8988T (cell line): Measurements from ENCODE around the gene NTS.

ENCODE experiments used
- DNase-seq: peaks from one replicate; pipeline ENCODE4 v3.0.0; 2011

Gene NTS

GRCh38 chr12:85874031-85874461 lies at the start of gene NTS:
TSS of gene NTS (plus strand) at chr12:85874295. CDS start at chr12:85874404, 109 bp downstream.
- DNase-seq: no peak

DNA sequence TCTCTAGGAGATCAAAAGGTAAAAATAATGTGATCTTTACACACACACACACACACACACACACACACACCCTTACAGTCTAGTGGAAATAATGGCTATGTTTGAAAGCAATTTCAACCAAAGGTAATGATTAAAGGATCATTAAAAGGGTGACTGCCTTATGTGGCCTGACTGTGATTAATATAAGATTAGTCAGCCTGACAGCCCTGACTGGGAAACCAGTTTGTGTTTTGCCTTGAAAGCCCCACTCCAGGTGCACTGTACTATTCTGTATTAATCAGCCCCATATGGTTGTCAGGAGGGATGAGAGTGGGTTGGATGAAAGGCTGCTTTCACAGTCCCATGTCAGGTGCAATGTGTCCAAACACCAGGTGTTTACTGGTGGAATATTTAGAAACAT lies 48.3 kb upstream of the NTS start:
- DNase-seq: no peak

GRCh38 chr12:85828576-85828975 lies 45.5 kb upstream of the NTS start:
- DNase-seq: no peak

GRCh38 chr12:85829391-85829790 lies 44.7 kb upstream of the NTS start:
- DNase-seq: no peak

GRCh38 chr12:85831327-85831990 lies 42.6 kb upstream of the NTS start:
- DNase-seq: no peak

DNA sequence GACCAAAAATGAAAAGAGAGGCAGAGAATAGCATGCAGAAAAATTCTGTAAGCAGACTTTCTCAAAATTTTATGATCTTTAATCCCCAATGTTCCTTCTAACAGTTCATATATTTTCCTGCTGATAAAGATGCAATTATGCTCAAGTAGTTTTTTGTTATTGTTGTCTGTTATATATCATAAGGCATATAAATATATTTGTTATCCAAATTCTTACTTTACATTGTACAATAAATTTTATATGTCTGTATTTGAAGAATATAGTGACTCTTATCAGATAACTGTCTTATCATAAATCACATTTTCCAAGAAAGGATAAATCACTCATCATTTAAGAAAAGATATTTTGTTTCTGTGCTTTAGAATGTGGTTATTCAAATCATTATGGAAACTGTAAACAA lies 40.5 kb upstream of the NTS start:
- DNase-seq: no peak

DNA sequence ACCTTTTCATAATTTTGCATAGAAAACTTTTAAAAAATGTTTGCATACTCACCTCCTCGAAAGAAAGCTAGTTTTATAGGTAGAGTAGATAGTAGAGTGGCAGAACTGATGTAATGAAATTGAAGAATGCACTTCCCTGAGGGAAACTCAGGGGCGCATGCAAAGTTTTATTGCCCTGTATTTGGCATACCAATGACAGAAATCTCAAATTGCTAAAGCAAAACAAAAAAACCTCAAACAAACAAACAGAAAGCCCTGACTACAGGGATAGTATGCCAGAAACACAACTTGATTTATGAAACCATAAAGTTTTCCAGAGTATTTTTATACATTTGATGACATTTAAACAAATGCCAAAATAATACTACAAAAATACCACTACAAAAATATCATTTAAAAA lies 39.7 kb upstream of the NTS start:
- DNase-seq: no peak

DNA sequence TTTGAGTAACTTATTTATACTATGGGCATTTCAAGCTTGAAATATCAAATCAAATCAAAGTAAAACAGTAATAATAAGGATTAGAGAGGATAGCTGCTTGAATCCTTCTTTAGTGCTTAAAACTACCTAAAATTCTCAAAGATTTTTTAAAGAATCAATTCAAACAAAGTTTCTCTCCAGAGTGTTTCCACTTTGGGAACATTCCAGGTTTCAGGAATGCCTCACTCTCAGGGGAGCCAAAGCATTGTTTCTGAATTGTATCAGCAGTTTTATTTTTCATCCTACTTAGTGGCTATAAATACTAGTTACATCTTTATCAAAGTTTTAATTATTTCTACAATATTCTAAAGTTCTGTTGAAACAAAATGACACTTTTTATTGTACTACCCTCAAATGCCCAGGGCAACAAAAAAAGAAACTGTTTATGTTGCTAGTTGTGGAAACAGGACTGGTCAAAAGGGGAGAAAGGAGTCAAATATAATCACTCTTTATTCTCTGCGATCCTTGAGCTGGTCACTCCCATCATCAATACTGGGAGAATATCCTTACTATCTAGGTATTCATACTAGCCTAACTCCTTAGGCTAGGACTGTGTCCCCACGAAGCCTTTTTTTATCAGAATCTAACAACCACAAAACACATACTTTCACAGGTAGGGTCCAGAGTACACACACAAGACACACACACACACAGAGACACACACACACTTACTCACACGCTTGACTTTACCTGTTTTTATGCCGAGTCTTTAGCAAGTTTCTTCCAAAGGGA lies 38.5 kb upstream of the NTS start:
- DNase-seq: no peak

DNA sequence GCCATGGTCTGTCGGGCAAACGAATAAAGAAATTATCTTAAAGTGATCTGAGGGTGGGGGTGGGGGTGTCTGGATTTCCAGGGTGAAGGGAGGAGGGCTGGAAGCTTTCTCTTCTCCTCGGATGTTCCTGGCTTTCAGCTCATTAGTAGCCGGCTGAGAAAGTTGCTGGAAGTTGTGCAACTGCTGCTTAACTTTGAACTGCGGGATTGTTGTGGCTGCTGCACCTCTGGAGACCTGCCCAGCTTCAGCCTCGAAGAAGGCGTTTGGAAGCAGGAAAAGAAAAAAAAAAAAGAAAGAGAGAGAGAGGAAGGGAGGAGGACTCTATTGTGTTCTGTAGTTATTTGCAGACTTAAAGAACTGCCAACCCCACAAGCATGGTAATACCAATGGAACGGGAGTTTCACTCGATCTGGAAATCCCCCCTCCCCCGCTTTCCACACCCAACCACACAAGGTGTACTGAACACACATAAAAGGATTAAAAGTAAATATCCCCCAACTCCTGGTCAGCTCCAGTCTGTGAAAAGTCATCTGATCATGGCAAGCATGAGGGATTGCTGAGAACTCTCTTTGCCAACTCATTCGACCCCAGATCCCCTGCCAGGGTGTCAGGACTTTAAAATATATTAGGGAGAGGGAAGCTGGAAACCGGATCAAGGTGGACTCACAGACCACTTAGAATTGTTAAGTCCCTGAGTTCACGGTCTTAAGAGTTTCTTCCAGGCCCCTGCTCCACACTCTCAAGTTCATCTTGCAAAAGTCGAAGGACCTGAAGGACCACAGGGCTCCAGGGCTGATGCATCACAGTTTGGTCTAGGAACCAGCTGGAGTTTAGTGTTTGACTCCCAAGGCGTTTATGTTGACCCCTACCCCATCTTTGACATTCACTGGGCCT lies 37.7 kb upstream of the NTS start, which contains the start of gene RASSF9:
Gene RASSF9 (minus strand): TSS at position 213 of the 894 bp plus-strand sequence. CDS start 208 bp downstream, at position 5.
- DNase-seq: no peak

DNA sequence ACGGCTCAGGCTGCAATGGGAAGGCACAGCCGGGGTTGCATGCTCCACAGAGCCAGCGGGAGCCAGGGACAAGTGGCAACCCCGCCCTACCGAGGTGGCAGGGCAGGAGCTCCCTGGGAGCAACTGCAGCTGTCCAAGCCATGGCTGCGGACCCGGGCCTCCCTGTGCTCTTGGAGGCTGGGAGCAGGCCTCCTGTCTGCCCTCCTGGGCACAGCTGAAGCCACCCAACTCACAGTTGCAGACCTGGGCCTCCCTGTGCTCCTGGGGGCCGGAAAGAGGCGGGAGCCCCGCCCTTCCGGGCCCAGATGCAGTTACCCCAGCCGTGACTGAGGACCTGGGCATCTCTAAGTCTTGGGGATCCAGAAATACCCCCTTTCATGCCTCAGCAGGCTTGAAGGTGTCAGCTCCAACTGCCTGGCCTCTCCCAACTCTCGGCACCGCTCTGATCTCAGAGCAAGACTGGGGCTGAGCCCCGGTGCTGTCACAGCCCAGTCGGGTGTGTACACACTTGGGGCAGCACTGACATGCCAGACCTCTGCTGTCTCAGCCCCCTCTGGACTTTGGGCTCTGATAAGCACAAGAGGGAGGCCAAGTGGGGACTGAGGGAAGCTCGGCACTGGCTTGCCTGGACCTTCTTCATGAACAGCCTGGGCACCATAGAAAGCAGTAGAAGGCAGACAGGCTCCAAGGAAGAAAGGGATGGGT lies 30.3 kb upstream of the NTS start:
- DNase-seq: no peak

DNA sequence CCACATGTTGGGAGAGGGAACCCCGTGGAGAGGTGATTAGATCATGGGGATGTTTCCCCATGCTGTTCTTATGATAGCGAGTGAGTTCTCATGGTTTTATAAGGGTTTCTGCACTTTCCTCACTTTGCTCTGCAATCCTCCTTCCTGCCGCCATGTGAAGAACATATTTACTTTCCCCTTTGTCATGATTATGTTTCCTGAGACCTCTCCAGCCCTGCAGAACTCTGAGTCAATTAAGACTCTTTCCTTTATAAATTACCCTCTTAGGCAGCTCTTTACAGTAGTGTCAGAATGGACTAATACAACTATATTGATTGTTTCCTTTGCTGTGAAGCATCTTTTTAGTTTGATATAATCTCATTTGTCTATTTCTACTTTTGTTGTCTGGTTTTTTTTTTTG lies 24.8 kb upstream of the NTS start:
- no peak for DNase-seq

GRCh38 chr12:85855305-85855704 lies 18.8 kb upstream of the NTS start:
- no peak for DNase-seq

GRCh38 chr12:85856966-85857365 lies 17.1 kb upstream of the NTS start:
- DNase-seq: no peak

DNA sequence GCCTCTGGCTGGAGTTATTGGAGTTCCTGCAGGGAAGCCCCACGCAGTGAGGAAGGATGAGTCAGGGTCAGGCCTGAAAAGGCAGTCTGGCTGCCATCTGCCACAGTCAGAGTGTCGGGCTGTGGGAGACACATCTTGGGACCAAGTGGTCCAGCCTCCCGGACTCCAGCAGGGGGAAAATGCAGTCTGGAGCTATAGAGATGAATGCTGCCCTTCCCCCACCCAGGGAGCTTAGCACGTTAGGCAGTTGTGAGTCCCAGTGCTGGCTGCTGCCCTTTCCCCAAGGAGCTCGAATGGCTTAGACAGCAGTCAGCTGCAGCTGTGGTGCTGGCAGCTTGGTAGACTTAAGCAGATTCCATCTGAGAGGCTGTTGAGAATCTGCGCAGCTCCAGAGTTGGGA lies 8.2 kb upstream of the NTS start:
- no peak for DNase-seq

DNA sequence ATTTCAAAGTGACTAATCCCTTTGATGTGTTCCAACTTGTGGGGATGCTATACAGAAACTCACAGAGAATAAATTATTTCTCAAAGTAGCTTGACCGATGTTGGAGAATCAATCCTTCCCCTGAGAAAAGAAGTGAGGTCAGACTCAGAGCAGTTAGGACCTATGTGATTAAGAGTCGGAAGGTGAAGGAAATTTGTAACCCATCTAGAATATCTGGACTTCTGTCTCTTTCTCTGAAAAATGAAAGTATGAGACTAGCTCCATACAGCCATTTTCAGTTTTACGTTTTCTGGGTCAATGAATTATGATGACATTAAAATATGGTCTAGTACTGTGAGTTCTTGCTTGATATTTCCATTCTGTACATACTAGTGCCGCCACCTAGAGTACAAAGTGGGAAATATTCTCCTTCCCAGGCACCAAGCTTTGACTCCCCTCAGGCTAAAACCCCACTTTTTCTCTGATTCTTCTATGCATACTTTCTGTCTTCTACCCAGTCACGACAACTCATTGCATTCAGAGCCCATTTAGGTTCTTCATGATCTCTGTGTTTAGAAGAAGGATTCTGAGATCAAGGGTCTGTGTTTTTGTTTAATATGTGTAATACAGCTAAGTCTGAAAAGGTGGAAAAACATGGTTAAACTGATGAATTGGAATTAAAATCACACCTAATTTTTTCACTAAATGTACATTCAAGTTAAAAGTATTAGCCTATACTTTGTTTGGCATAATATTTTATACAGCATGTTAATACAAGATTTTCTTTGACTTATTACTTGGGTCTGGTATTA lies 6.9 kb upstream of the NTS start:
- DNase-seq: no peak

- no peak for DNase-seq
Measured at GRCh38 chr12:85872497-85873091, 1.5 kb upstream of the NTS start.

DNA sequence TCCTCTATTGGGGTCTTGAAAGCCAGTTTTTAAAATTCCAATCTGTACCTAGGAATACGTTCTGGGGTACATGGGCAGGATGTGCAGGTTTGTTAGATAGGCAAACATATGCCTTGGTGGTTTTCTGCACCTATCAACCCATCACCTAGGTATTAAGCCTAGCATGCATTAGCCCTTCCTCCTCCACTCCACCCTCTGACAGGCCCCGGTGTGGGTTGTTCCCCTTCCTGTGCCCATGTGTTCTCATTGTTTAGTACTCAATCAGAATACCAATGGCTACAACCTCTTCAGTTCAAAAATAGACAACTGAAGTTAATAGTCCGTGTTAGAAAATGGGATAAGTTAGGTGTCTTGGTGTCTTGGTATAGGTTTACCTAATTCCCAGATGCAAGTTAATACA lies 3.4 kb downstream of the NTS start:
- DNase-seq: no peak

DNA sequence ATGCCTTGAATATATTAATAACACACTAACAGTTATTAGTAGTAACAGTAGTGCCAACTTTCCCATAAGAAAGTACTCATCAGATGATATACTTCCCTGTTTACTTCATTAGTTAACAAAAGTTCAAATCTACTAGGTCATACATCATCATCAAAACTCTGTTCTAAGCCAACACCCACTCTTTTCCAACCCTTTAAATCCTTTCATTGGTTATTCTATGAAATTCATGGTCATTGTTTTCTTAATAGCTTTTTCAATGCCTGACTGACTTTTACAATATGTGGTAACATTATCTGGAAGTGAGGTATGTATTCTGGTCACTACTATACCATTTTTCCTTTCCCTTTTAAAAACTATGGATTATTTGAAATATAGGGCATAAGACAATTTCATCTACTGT lies 9.7 kb downstream of the NTS start:
- no peak for DNase-seq

GRCh38 chr12:85894653-85895052 lies 20.6 kb downstream of the NTS start:
- DNase-seq: no peak

DNA sequence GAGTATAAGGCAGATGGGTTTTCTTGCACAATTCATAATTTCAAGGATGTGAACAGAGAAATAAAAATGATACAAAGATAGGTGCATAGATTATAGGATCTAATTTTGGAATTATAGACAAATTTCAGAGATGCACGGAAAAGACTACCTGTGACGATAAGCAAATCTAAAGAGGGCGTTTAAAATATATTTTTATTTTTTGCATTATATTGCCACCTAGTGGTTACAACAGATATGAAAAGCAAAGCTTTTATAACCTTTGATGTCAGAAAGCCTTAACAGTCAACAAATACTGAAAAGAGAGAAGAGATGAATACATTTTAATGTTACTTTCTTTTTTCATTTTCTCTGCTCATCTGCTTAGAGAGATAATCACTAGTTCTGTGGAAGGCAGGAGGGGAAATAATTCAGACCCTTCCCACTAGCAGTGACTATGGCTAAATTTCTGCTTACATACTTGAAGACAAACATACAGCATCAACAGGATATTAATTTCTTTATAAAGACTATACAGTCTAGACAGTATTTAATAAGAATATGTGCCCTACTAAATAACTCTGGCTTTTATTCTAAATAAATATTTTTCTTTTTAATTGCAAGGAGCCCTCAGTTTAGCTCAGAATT lies 46.3 kb downstream of the NTS start:
- no peak for DNase-seq

- no peak for DNase-seq
Measured at GRCh38 chr12:85923767-85924331, 49.8 kb downstream of the NTS start.
